Bronchial epithelial cell (primary cell): ENCODE data around the gene ADGRF3. TPM values are rescaled to one million over a fixed set of nuclear protein-coding genes. Genes with fewer than 3 reads are reported as not detected.
"Not testable (repeated sequence)": the region's sequence is repeated elsewhere in the genome, so short reads cannot be mapped to it uniquely, and the experiment has no call there.

Experiments
- DNase-seq: peaks from one replicate; pipeline ENCODE4 v3.0.0-alpha.2; 2010; ENCODE audit warnings: low read depth
- FAIRE-seq: peaks from 2 replicates; lab custom pipeline; 2011; peaks lifted over from hg19 to GRCh38; lab: Jason Lieb, UNC
- H3K27me3 ChIP-seq: 2 replicates; pipeline ENCODE4 v1.5.1; 2011; ENCODE audit warnings: low read length; ENCODE audit not compliant: control insufficient read depth, insufficient read depth
- H3K36me3 ChIP-seq: 2 replicates; pipeline ENCODE4 v1.5.1; 2011; ENCODE audit warnings: low read length; ENCODE audit not compliant: control insufficient read depth, insufficient read depth
- H3K4me3 ChIP-seq: 2 replicates; pipeline ENCODE4 v1.5.1; 2011; ENCODE audit warnings: mild to moderate bottlenecking, low read depth, low read length, control low read depth
- CTCF ChIP-seq: IDR thresholded peaks from 2 replicates; pipeline ENCODE4 v1.5.1; 2011; ENCODE audit warnings: mild to moderate bottlenecking, moderate library complexity, low read length, control low read depth, inconsistent platforms; ENCODE audit not compliant: insufficient read depth, severe bottlenecking
- total RNA-seq: library from RNA; depleted of rRNA; stranded (reverse); fragments of >200 nt; gene quantifications from 2 replicates; pipeline ENCODE4 v1.2.1, GENCODE V29; 2014

ADGRF3 gene
- total RNA-seq, 1 donor from 2014 or later = not detected

DNA sequence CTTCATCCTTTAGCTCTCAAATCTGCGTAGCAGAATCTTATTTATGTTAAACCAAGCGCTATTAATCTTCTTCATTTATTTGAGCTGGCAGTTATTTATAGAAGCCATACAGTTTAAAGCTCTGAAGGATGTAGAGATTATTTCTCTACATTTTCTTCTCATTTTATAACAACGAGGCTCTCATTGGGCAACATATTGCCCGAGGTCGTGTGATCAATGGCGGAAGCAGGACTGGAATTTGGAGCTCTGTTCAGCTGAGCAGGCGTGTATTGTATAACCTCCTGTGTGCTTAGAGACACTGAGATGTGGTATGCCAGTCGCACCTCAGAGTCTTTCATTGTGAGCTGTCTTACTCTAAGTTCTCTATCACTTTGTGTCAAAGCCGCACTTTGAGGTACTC lies 37.6 kb upstream of the ADGRF3 start:
- Histone ChIP-seq H3K27me3 (no peaks in the 10 kb centered on the region), H3K4me3 (no peak overlapping the region), H3K36me3 (peaks cover 8% of the 10 kb centered on the region)
- no peak for FAIRE-seq
- peak; percentile 30 for DNase-seq
- no peak for TF ChIP-seq CTCF

- FAIRE-seq (no peak), DNase-seq (no peak)
- TF ChIP-seq CTCF = no peak
- Histone ChIP-seq H3K27me3 (no peaks in the 10 kb centered on the region), H3K36me3 (peaks cover 12% of the 10 kb centered on the region), H3K4me3 (no peak overlapping the region)
Observed at GRCh38 chr2:26382564-26382963, 36.0 kb upstream of the ADGRF3 start.

GRCh38 chr2:26380281-26380680 lies 33.7 kb upstream of the ADGRF3 start:
- FAIRE-seq (no peak), DNase-seq (no peak)
- H3K36me3 ChIP-seq = peaks cover 9% of the 10 kb centered on the region
- H3K27me3 ChIP-seq = no peaks in the 10 kb centered on the region
- TF ChIP-seq CTCF = no peak
- H3K4me3 ChIP-seq = no peak overlapping the region

- H3K4me3 ChIP-seq = no peak overlapping the region
- no peaks in the 10 kb centered on the region for H3K27me3 ChIP-seq
- DNase-seq (no peak), FAIRE-seq (no peak)
- H3K36me3 ChIP-seq = peaks cover 13% of the 10 kb centered on the region
- TF ChIP-seq CTCF = no peak
Observed at GRCh38 chr2:26376799-26377198, 30.2 kb upstream of the ADGRF3 start.

GRCh38 chr2:26370909-26371308 lies 24.3 kb upstream of the ADGRF3 start:
- DNase-seq, H3K4me3 ChIP-seq, H3K36me3 ChIP-seq, H3K27me3 ChIP-seq, FAIRE-seq: not testable (repeated sequence)

GRCh38 chr2:26369664-26370063 lies 23.1 kb upstream of the ADGRF3 start:
- not testable (repeated sequence) for FAIRE-seq, DNase-seq, H3K4me3 ChIP-seq, H3K27me3 ChIP-seq, H3K36me3 ChIP-seq

DNA sequence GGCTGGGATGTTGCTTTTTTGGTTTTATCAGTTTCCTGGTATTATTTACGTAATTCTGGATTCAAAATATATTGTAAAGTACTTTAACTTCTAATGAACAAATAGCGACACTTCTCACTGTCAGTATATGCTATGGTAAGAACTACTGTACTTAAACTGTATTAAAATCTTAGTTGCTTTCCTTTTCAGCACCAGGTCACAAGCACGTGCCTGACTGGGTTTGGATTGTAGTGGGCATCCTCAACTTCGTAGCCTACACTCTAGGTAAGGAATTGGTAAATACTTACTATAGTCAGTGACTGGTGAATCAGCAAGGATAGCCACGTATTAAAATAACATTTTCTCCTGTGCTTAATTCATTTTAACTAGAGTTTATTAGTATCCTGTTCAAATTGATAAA lies 20.4 kb upstream of the ADGRF3 start:
- H3K36me3 ChIP-seq = peaks cover 2% of the 10 kb centered on the region
- DNase-seq (no peak), FAIRE-seq (no peak)
- no peak for TF ChIP-seq CTCF
- H3K27me3 ChIP-seq = no peaks in the 10 kb centered on the region
- H3K4me3 ChIP-seq = no peak overlapping the region
